ENCODE measurements around the gene LRPPRC.
"Not testable (repeated sequence)": the region's sequence is repeated elsewhere in the genome, so short reads cannot be mapped to it uniquely, and the experiment has no call there.

LRPPRC gene

GRCh38 chr2:43934567-43934966 is 61.2 kb downstream of the LRPPRC start:
- DNase-seq (ENCODE audit: extremely low spot score), result no peak
- ChIA-PET CTCF (interaction anchor here (1.0 to 2.3 kb wide), 3 partner anchors 17 to 31 kb away, joined by 3 to 6 read pairs (median 3); no protein-coding TSS in a partner anchor), POLR2A (no interaction called here)
- TF ChIP-seq CTCF (IDR thresholded peaks at IDR 0.05; ENCODE audit: control extremely low read depth, extremely low read depth, low read depth, missing control alignments), result no peak

- no peak for DNase-seq (ENCODE audit: extremely low spot score)
- TF ChIP-seq CTCF (IDR thresholded peaks at IDR 0.05; ENCODE audit: control extremely low read depth, extremely low read depth, low read depth, missing control alignments), result no peak
- CTCF ChIA-PET, result interaction anchor here (1.2 to 2.2 kb wide), 5 partner anchors 10 to 18 kb away, joined by 3 to 7 read pairs (median 5); no protein-coding TSS in a partner anchor
- POLR2A ChIA-PET, result no interaction called here
Measured at GRCh38 chr2:43931293-43931692, 64.5 kb downstream of the LRPPRC start.

GRCh38 chr2:43927442-43927841 is 68.3 kb downstream of the LRPPRC start:
- peak; percentile 23 for DNase-seq (ENCODE audit: extremely low spot score)
- ChIA-PET CTCF (interaction anchor here (1.5 to 2.2 kb wide), 2 partner anchors 10 to 23 kb away, joined by 4 to 7 read pairs; no protein-coding TSS in a partner anchor), POLR2A (no interaction called here)

GRCh38 chr2:43925431-43925830 is 70.4 kb downstream of the LRPPRC start:
- TF ChIP-seq CTCF (IDR thresholded peaks at IDR 0.05; ENCODE audit: control extremely low read depth, extremely low read depth, low read depth, missing control alignments), result no peak
- DNase-seq (ENCODE audit: extremely low spot score), result no peak
- ChIA-PET CTCF (interaction anchor here (1.0 to 1.5 kb wide), 4 partner anchors 10 to 119 kb away, joined by 3 to 5 read pairs (median 4); no protein-coding TSS in a partner anchor), POLR2A (no interaction called here)

More at GRCh38 chr2:43927442-43927841, 68.3 kb downstream of the LRPPRC start:
- no peak for TF ChIP-seq CTCF (IDR thresholded peaks at IDR 0.05; ENCODE audit: control extremely low read depth, extremely low read depth, low read depth, missing control alignments)

GRCh38 chr2:43924463-43924862 is 71.3 kb downstream of the LRPPRC start:
- no peak for TF ChIP-seq CTCF (IDR thresholded peaks at IDR 0.05; ENCODE audit: control extremely low read depth, extremely low read depth, low read depth, missing control alignments)
- DNase-seq (ENCODE audit: extremely low spot score), result no peak
- CTCF ChIA-PET, result interaction anchor here (1.0 to 1.5 kb wide), 5 partner anchors 9 to 120 kb away, joined by 3 to 5 read pairs (median 4); no protein-coding TSS in a partner anchor
- POLR2A ChIA-PET, result no interaction called here

- DNase-seq (ENCODE audit: extremely low spot score); POLR2A ChIA-PET; CTCF ChIA-PET: not testable (repeated sequence)
Measured at GRCh38 chr2:43911136-43911790, 84.5 kb downstream of the LRPPRC start.

- TF ChIP-seq CTCF (IDR thresholded peaks at IDR 0.05; ENCODE audit: control extremely low read depth, extremely low read depth, low read depth, missing control alignments), result no peak
- CTCF ChIA-PET, result interaction anchor here (0.8 to 3.2 kb wide), 2 partner anchors 14 to 29 kb away, joined by 3 to 18 read pairs; no protein-coding TSS in a partner anchor
- POLR2A ChIA-PET, result no interaction called here
- DNase-seq (ENCODE audit: extremely low spot score), result no peak
Measured at GRCh38 chr2:43906448-43907109, 89.2 kb downstream of the LRPPRC start.
